ENCODE data around the gene TBC1D22A.

TBC1D22A gene

DNA sequence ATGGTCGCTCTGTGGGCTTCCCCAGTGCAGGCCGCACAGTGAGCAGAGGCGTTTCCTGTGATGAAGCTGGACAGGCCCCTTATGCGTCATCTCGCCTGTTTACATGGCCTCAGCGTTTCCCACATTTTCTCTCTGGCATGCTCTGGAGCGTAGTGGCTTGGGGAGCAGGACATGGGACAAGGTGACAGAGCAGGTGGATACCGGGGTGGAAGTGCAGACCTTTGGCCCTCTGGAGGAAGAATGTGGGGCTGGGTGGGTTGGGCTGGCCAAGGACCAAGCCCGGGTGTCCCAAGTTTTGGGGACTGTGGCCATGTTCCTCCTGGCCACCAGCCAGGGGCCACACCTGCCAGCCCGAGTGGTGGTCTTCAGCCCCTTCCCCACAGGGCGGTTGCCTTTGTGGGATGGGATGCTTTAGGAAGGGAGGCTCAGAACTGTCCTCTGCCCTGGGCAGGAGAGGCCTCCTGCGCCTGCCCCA lies 446.6 kb downstream of the TBC1D22A start:
- no peak for DNase-seq

DNA sequence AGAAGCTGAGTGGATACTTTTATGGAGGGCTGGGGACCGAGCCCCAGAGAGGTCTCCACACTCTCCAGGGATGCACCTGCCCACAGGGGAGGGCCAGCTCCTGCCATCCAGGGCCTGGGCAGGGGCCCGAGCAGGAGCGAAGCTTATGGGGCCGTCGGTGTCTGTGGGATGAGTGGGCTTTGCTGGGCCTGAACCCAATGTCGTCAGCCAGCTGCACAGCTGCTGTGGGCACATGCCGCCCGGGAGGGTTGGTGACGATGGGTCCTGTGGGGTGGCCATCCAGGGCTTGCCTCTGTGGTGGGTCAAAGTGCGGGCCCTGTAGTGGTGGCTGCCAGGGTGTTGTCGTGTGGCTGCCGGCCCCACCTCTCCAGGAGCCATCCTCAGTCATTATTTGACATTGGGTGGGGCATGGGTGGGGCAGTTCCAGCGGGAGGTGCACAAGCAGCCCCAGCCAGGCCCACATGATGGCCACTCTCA lies 447.1 kb downstream of the TBC1D22A start:
- no peak for DNase-seq

DNA sequence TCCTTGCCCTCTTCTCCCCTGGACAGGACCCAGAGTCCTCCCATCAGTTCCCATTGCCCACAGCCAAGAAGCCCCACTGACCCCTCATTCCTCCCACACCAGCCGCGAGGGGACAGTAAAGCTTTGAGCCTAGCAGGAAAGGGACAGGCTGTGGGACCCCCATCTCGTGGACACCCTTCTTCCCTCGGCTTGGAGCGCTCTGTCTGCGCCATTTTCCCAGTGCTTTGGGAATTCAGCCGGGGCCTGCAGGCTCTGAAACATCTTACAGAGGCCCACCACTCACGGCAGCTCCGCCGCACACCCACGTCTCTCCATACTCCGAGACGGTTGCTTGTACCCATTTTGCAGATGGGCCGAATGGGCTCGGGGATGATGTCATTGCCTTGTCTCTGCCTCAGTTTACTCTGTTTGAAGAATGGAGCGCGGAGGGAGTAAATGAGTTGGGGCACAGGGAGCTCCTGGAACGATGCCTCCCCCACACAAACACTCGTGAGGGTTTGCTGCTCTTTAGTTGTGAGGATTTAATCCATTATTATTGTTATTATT lies 447.7 kb downstream of the TBC1D22A start:
- DNase-seq: no peak

GRCh38 chr22:47210686-47211085 lies 448.2 kb downstream of the TBC1D22A start:
- DNase-seq: no peak

DNA sequence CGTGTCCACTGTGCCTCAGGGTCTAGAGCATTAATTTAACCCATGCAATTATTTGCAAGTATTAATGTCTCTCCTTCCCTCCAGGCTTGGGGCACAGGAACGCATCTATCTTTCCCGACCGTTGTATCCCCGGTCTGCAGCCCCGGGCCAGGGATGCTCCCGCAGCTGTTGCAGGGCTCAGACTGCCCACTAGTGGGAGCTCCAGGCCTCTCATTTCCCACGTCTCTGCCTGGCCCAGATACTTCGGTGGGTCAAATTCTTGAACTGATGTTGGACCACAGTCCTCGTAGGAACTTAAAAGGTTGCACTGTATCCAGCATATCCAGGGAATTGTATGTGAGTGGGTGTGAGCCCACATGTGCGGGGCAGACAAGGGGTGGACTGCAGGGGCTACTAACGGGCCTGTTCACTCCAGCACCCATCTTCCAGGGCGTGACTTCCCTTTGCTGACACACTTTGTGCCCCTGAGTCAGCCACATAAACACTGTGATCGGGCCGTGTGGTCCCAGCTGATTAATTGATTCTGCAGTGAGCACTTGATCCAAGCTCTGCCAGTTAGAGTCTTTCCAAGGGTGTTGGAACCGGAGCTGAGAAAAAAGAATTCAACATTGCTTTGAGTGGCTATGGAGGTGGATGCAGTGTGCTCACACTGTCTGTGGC lies 451.3 kb downstream of the TBC1D22A start:
- peak; percentile 15 for DNase-seq

DNA sequence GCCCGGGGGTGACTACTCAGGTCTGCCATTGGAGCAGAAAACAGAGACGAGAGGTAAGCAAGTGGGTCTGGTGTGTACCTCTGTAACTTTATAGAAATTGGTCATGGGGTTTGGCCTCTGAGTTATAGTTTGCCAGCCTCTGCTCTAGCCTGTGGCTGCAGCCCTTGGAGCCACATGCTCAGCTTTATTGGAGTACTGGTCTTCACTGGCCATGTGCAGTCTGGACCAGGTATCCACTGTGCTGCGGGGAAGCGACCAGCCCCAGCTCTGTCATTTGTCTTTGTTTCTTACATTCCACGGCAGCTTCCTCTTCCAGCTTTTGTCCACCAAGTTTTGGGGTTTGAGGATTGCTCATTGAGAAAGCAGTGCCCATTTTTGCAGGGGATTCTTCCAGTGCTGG lies 453.4 kb downstream of the TBC1D22A start:
- no peak for DNase-seq

GRCh38 chr22:47218671-47219070 lies 456.2 kb downstream of the TBC1D22A start:
- no peak for DNase-seq

- no peak for DNase-seq
Observed at GRCh38 chr22:47219789-47220188, 457.3 kb downstream of the TBC1D22A start.

DNA sequence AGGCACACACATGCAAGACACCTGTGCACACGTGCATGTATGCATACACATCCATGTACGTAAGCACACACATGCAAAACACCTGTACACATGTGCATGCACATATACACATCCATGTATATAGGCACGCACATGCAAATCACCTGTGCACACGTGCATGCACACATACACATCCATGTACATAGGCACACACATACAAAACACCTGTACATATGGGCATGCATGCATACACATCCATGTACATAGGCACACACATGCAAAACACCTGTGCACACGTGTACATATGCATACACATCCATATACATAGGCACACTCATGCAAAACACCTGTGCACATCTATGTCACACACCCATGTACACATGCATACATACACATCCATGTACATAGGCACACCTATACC lies 458.3 kb downstream of the TBC1D22A start:
- DNase-seq: no peak

DNA sequence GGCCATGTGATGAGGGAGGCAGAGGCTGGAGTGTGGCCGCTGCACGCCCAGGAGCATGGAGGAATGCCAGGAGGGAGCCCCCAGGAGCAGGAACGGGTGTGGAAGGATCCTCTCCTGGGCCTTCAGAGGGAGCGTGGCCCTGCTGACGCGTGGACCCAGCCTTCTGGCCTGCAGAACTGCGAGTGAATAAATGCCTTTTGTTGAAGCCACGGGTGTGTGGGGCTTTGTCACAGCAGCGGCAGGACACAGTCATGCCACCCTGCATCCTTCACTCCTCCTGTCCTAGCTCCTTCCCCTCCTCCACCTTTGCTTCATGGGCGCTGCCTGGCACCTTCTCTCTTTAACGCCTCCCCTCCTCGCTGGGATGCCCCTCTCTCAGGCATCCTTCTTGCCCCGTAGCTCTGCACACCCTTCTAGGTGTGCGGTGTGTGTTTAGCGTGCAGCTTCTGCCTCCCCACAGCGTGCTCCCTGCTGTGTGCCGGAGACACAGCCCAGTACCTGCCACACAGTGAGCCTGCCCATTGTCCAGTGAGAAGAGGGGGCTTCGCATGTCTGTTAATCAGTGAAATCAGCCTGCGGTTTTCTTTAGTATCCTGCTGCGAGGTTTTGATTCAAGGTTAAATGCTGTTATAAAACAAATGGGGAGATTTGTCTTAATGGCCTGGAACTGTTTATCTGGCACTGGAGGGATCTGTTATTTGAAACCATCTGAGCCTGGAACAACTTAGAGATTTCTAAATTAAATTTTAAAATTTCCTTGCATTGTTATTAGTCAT lies 459.6 kb downstream of the TBC1D22A start:
- no peak for DNase-seq
